ENCODE data around the gene GCNT2. TPM values are rescaled to one million over a fixed set of nuclear protein-coding genes. Genes with fewer than 3 reads are reported as not detected.
"Not testable (repeated sequence)": the region's sequence is repeated elsewhere in the genome, so short reads cannot be mapped to it uniquely, and the experiment has no call there.

GCNT2 gene
- total RNA-seq, 1 experiment from 2014 or later, result 42.8 TPM

DNA sequence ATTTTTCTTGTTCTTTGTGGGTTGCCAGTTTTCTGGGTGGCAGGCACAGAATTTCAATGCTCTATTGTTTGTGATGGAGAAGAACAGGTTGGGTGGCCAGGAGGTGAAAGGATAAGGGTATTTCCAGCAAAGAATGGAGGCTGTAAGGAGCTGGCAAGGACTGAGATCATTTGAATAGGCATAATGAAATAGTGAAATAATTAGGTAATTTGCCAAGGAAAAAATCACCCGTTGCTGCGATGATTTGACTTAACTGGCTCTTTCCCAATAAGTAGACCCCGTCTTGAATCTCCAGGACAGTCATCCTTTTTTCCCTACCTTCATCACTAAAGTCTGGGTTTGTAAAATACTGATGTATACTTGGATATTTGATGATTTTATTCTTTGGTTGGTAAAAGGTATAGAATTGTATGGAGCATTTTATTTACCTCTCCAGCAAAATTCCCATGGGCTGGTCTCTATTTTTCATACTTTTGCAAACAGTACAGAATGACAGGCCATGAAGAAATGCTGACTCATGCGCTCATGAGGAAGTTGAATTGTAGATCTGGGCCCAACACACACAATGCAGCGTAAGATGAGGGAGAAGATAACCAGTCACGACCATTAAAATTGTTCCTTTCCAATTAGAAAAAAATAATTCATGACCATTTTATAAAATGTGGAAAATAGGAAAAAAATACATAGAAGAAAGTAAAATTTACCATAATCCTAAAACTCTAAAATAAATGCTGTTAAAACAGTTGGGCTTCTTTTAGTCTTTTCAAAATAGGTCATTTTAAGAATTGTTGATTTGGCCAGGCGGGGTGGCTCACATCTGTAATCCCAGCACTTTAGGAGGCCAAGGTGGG lies 2.4 kb upstream of the GCNT2 start:
- intact Hi-C loops (cut with micrococcal nuclease; ENCODE audit: unreplicated experiment) (no loop called here), in situ Hi-C loops (cut with HindIII; ENCODE audit: low pct_unique_long_range_greater_than_20kb, low sequenced_read_pairs) (no loop called here)
- ATAC-seq (no peak), DNase-seq (ENCODE audit: low read depth, low spot score) (no peak)
- Histone ChIP-seq H3K27me3 (ENCODE audit: control insufficient read depth, insufficient read depth, low read length) (no peaks in the 10 kb centered on the region), H3K4me1 (ENCODE audit: control insufficient read depth, insufficient read depth, low read length) (peaks cover 17% of the 10 kb centered on the region), H3K27ac (ENCODE audit: low read length) (peak overlapping the region; percentile 69), H3K4me3 (ENCODE audit: low read depth in 2 of 2, low read length in 2 of 2) (no peak overlapping the region), H3K9me3 (ENCODE audit: control insufficient read depth, insufficient read depth, low read depth, low read length) (no peaks in the 10 kb centered on the region), H3K36me3 (ENCODE audit: control insufficient read depth, insufficient read depth, low read length) (no peaks in the 10 kb centered on the region)
- BruUV-seq (replicated peaks), result no TSS peak
- TF ChIP-seq, protein P1, sequence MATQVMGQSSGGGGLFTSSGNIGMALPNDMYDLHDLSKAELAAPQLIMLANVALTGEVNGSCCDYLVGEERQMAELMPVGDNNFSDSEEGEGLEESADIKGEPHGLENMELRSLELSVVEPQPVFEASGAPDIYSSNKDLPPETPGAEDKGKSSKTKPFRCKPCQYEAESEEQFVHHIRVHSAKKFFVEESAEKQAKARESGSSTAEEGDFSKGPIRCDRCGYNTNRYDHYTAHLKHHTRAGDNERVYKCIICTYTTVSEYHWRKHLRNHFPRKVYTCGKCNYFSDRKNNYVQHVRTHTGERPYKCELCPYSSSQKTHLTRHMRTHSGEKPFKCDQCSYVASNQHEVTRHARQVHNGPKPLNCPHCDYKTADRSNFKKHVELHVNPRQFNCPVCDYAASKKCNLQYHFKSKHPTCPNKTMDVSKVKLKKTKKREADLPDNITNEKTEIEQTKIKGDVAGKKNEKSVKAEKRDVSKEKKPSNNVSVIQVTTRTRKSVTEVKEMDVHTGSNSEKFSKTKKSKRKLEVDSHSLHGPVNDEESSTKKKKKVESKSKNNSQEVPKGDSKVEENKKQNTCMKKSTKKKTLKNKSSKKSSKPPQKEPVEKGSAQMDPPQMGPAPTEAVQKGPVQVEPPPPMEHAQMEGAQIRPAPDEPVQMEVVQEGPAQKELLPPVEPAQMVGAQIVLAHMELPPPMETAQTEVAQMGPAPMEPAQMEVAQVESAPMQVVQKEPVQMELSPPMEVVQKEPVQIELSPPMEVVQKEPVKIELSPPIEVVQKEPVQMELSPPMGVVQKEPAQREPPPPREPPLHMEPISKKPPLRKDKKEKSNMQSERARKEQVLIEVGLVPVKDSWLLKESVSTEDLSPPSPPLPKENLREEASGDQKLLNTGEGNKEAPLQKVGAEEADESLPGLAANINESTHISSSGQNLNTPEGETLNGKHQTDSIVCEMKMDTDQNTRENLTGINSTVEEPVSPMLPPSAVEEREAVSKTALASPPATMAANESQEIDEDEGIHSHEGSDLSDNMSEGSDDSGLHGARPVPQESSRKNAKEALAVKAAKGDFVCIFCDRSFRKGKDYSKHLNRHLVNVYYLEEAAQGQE (IDR thresholded peaks at IDR 0.05; ENCODE audit: insufficient read depth in 1 of 2, low read depth in 2 of 2, low read length in 1 of 2), result no peak
- TF ChIP-seq TCF7L2 (IDR thresholded peaks at IDR 0.05; ENCODE audit: low read depth, low read length), result no peak
- POLR2A ChIA-PET, result interaction anchor here (0.6 kb wide), 1 partner anchor 613 kb away, joined by 3 read pairs; no protein-coding TSS in a partner anchor
- CTCF ChIA-PET, result no interaction called here

DNA sequence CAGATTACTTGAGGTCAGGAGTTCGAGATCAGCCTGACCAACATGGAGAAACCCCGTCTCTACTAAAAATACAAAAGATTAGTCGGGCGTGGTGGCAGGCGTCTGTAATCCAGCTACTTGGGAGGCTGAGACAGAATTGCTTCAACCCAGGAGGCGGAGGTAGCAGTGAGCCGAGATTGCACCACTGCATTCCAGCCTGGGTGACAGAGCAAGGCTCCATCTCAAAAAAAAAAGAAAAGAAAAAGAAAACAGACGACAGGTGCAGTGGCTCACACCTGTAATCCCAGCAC lies 1.8 kb upstream of the GCNT2 start:
- H3K4me3 ChIP-seq (ENCODE audit: low read depth in 2 of 2, low read length in 2 of 2); BruUV-seq (replicated peaks); intact Hi-C loops (cut with micrococcal nuclease; ENCODE audit: unreplicated experiment); H3K9me3 ChIP-seq (ENCODE audit: control insufficient read depth, insufficient read depth, low read depth, low read length); H3K27me3 ChIP-seq (ENCODE audit: control insufficient read depth, insufficient read depth, low read length); H3K36me3 ChIP-seq (ENCODE audit: control insufficient read depth, insufficient read depth, low read length); DNase-seq (ENCODE audit: low read depth, low spot score); in situ Hi-C loops (cut with HindIII; ENCODE audit: low pct_unique_long_range_greater_than_20kb, low sequenced_read_pairs); ATAC-seq; CTCF ChIA-PET: not testable (repeated sequence)
- POLR2A ChIA-PET, result interaction anchor here (0.6 kb wide), 1 partner anchor 612 kb away, joined by 3 read pairs; no protein-coding TSS in a partner anchor
- Histone ChIP-seq H3K4me1 (ENCODE audit: control insufficient read depth, insufficient read depth, low read length) (peaks cover 17% of the 10 kb centered on the region), H3K27ac (ENCODE audit: low read length) (peak overlapping the region; percentile 98)

DNA sequence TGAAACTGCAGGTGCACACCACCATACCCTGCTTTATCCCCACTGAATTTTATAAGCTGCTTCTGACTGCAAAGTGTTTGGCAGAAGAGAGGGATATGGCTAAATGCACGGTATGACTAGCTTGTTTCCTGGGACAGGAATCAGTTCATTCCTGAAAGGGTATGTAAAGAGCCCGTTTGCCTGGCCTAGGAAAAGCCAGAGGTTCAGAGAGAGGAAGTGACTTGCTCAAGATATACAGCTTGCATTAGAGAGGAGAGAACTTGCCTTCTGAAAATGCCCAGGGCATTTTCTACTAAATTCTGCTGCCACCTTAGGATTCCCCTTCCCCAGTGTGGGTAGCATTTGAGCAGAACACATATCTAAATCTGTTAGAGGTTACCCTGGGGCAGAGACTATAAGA lies 683 bp upstream of the GCNT2 start:
- Histone ChIP-seq H3K36me3 (ENCODE audit: control insufficient read depth, insufficient read depth, low read length) (no peaks in the 10 kb centered on the region), H3K4me1 (ENCODE audit: control insufficient read depth, insufficient read depth, low read length) (peaks cover 28% of the 10 kb centered on the region), H3K4me3 (ENCODE audit: low read depth in 2 of 2, low read length in 2 of 2) (peak overlapping the region; percentile 48 to 74), H3K27me3 (ENCODE audit: control insufficient read depth, insufficient read depth, low read length) (no peaks in the 10 kb centered on the region), H3K27ac (ENCODE audit: low read length) (peak overlapping the region; percentile 98), H3K9me3 (ENCODE audit: control insufficient read depth, insufficient read depth, low read depth, low read length) (no peaks in the 10 kb centered on the region)
- DNase-seq (ENCODE audit: low read depth, low spot score), result no peak
- TF ChIP-seq SIN3A (IDR thresholded peaks at IDR 0.05; ENCODE audit: borderline replicate concordance, insufficient read depth, low read depth, low read length) (no peak), TCF7L2 (IDR thresholded peaks at IDR 0.05; ENCODE audit: low read depth, low read length) (no peak), POLR2AphosphoS5 (IDR thresholded peaks at IDR 0.05; ENCODE audit: low read depth, low read length) (no peak)
- TF ChIP-seq, protein P1 (IDR thresholded peaks at IDR 0.05; ENCODE audit: insufficient read depth in 1 of 2, low read depth in 2 of 2, low read length in 1 of 2), result no peak
- TF ChIP-seq, protein P2, sequence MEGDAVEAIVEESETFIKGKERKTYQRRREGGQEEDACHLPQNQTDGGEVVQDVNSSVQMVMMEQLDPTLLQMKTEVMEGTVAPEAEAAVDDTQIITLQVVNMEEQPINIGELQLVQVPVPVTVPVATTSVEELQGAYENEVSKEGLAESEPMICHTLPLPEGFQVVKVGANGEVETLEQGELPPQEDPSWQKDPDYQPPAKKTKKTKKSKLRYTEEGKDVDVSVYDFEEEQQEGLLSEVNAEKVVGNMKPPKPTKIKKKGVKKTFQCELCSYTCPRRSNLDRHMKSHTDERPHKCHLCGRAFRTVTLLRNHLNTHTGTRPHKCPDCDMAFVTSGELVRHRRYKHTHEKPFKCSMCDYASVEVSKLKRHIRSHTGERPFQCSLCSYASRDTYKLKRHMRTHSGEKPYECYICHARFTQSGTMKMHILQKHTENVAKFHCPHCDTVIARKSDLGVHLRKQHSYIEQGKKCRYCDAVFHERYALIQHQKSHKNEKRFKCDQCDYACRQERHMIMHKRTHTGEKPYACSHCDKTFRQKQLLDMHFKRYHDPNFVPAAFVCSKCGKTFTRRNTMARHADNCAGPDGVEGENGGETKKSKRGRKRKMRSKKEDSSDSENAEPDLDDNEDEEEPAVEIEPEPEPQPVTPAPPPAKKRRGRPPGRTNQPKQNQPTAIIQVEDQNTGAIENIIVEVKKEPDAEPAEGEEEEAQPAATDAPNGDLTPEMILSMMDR (IDR thresholded peaks at IDR 0.05), result no peak
- TSS peak; percentile 59 for BruUV-seq (replicated peaks)
- CTCF ChIA-PET, result interaction anchor here (1.1 to 1.4 kb wide), 3 partner anchors 10 to 42 kb away, joined by 3 to 4 read pairs (median 4); no protein-coding TSS in a partner anchor
- POLR2A ChIA-PET, result interaction anchor here (0.5 kb wide), 1 partner anchor 40 kb away, joined by 3 read pairs; no protein-coding TSS in a partner anchor
- in situ Hi-C loops (cut with HindIII; ENCODE audit: low pct_unique_long_range_greater_than_20kb, low sequenced_read_pairs), result no loop called here
- intact Hi-C loops (cut with micrococcal nuclease; ENCODE audit: unreplicated experiment), result loop anchor here (10.0 kb wide), 2 partner anchors 174 to 284 kb away; partner anchors contain the start of genes C6orf52 and PAK1IP1
- ATAC-seq, result peak; percentile 7; the same call in 1 of the 2 replicates

Measured in Panc1 (cell line).